ENCODE results near the gene RASGEF1C.

Gene RASGEF1C

DNA sequence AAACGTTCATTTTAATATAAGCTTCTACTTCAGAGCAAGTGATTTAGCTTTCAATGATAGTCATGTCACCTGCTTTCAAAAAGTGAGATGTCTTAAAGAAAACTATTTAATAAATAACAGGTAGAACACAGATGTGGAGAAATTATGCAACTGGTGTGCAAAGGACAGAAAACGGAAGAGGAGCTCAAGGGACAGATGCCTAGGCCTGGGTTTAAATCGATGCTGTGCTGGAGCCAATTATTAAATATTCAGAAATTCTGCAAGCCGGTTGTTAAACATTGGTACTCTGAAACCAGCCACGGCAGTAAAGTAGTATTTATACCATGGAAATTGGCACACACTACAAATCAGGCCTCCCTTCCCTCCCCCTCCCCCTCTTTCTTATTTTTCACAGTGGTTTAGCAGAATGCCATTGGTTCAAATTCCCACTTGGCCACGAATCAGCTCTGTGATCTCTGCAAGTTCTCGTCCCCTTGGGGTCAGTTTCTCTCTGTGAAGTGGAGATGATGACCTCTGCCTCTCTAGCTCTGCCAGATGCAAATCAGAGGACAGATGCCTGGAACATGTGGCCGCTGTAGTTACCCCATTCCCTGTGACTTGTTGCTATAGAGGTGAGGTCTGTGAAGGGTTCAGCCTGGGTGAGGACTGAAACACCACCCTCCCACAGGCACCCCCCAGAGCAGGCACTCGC, 131.3 kb downstream of the RASGEF1C start:
- no peak for TF ChIP-seq POLR2A (IDR thresholded peaks at IDR 0.05; ENCODE audit: low read depth, low read length)
- no peak for FAIRE-seq
- no peak for DNase-seq (ENCODE audit: insufficient read length, low spot score)

DNA sequence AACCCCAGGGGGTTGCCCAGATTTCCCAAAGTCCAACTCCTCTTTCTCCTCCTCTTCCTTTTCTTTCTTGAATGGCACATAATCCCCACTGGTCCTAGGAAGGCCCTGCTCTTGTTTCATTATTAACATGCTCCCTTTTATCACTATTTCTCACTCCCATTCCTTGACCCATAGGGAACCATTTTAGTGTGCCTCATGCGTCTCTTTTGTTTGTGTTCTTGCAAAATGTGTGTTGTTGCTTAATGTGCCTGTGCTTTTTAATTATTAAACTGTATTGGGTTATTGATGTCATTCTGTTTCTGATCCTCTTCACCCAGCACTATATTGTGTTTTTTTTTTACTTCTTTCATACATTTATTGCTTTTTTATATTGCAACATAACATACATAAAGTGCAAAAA, 133.3 kb downstream of the RASGEF1C start:
- no peak for FAIRE-seq
- no peak for TF ChIP-seq POLR2A (IDR thresholded peaks at IDR 0.05; ENCODE audit: low read depth, low read length)
- no peak for DNase-seq (ENCODE audit: insufficient read length, low spot score)

DNA sequence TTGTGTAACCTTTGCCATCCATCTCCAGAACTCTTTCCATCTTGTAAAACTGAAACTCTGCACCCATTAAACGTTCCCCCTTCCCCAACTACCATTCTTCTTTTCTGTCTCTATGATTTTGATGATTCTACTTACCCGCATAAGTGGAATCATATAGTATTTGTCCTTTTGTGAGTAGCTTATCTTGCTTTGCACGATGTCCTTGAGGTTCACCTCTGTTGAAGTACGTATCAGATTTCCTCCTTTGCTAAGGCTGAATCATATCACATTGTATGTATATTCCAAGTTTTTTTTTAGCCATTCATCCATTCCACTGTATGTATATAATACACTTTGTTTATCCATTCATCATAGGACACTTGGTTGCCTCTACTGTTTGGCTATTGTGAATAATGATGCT, 134.5 kb downstream of the RASGEF1C start:
- FAIRE-seq (no peak), DNase-seq (ENCODE audit: insufficient read length, low spot score) (no peak)
- no peak for TF ChIP-seq POLR2A (IDR thresholded peaks at IDR 0.05; ENCODE audit: low read depth, low read length)

DNA sequence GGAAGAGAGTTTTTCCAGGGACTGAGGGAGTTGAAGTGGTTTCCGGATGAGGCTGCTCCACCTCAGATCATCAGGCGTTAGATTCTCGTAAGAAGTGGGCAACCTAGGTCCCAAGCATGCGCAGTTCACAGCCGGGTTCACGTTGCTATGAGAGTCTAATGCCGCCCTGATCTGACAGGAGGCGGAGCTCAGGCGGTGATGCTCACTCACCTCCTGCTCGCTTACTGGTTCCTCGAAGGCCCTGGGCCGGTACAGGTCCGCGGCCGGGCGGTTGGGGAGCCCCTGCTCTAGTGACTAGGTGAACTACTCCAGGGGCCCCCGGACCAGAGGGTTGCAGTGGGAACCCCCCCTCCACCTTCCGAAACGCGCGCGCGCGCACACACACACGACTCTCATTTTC, 136.5 kb downstream of the RASGEF1C start:
- FAIRE-seq (no peak), DNase-seq (ENCODE audit: insufficient read length, low spot score) (no peak)
- TF ChIP-seq POLR2A (IDR thresholded peaks at IDR 0.05; ENCODE audit: low read depth, low read length) = no peak

DNA sequence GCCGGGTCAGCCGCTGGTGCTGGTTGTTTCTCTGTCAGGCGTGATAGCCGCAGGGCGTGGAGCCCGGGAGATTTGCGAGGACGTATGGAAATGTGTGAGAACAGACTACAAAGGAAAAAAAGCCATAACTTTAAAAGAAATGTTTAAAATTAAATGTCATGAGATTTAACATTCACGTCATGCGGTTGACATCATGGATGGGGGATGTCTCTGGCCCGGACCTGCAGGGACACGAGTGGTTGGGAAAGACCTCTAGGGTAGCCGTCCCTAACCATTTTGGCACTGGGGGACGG, 136.8 kb downstream of the RASGEF1C start:
- FAIRE-seq (no peak), DNase-seq (ENCODE audit: insufficient read length, low spot score) (no peak)
- no peak for TF ChIP-seq POLR2A (IDR thresholded peaks at IDR 0.05; ENCODE audit: low read depth, low read length)

DNA sequence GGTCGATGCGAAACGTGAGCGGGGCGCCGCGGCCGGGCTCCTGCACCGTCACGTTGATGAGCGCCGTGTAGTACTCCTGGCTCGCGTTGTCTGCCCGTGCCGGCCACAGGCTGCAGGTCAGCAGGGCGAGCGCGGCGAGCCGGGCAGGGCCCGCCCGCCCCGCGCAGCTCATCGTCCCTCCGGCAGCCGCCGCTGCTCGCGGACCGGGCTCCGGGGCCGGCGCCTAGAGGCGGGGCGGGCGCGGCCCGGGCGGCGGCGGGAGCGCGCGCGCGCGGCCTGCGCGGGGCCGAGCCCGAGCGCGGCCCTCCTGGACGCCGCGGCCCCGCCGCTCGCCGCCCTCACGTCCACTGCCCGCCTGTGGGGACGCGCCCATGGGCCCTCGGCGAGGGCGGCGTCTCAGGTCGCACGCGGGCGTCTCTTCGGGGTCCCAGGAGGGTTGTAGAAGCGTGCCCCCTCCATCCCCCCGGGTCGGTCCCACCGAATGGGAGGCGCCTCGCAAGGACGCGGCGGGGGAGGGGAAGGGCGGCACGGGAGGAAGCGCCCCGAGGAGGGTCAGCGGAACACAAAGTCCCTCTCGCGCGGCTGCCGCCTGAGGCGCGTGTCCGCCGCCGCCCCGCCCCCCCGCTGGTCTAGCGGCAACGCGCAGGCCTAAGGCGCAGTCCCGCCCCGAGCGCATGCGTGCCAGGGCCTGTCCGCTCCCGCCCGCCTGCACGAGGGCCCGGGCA, 137.3 kb downstream of the RASGEF1C start, which contains the start of gene RNF130:
RNF130 (minus strand) TSS at position 229 of the 725 bp plus-strand sequence; CDS start at position 172, 57 bp downstream.
- TF ChIP-seq POLR2A (IDR thresholded peaks at IDR 0.05; ENCODE audit: low read depth, low read length) = peak; percentile 79
- DNase-seq (ENCODE audit: insufficient read length, low spot score) (peak; percentile 91), FAIRE-seq (no peak)

DNA sequence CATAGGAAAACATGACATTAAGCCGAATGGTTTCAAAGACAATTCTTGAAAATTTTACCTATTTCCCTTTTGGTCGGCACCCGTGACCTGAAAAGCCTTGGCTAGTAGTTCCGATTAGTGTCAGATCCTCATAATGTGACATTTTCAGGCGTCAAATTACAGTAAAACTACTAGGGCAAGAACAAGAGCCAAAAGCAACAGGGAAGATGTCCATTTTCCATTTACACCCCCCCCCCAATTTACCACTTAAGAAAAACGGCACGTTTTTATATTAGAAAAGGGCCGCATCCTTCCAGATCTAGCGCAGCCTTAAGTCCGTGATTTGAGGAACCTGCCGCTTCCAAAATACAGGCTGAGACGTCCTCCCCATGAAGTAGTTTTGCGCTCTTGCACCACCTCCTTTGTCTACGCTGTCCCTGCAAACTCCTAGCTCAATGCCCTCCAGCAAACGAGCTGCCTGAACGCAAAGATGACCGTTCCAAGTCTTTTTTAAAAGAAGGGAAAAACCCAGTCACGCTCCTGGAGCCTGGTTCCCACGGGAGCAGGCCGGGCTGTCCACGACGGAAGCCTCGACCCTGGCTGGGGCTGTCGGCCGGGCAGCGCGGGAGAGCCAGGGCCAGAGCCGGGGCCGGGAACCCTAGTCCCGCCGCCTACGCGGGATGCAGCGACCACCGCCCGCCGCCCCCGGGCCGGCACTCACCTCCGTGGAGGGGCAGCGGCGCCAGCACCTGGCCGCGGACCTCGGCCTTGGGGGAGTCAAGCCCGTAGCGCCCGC, 138.1 kb downstream of the RASGEF1C start:
- peak; percentile 38 for DNase-seq (ENCODE audit: insufficient read length, low spot score)
- no peak for FAIRE-seq
- TF ChIP-seq POLR2A (IDR thresholded peaks at IDR 0.05; ENCODE audit: low read depth, low read length) = no peak

DNA sequence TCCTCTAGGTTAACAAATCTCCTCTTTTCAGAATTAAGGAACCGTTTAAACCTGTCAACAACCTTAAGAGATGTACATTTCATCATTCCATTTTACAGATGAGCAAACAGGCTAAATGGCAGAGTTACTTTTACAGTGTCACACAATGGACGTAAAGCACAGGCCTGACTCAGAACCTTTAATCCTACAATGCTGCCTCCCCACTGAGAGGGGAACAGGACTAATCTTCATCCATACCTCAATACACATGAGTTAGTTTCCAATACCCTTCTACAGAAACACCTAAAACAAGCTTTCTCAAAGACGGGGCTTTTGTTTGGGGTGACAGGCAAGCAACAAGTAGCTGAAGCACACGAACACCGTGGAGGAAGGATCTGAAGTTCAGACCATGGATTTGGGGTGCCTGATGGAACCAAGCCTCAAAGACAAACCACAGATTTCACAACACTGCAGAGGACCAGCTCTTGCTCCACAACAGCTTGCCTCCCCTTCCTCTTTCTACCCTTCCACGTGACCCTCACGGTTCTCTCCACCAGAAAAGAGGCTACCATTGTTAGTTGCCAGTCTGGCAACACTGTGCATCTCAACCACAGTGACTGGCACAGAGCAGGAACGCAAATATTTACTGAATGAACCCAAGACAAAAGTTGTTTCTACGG, 139.3 kb downstream of the RASGEF1C start:
- FAIRE-seq (no peak), DNase-seq (ENCODE audit: insufficient read length, low spot score) (no peak)
- TF ChIP-seq POLR2A (IDR thresholded peaks at IDR 0.05; ENCODE audit: low read depth, low read length) = no peak

DNA sequence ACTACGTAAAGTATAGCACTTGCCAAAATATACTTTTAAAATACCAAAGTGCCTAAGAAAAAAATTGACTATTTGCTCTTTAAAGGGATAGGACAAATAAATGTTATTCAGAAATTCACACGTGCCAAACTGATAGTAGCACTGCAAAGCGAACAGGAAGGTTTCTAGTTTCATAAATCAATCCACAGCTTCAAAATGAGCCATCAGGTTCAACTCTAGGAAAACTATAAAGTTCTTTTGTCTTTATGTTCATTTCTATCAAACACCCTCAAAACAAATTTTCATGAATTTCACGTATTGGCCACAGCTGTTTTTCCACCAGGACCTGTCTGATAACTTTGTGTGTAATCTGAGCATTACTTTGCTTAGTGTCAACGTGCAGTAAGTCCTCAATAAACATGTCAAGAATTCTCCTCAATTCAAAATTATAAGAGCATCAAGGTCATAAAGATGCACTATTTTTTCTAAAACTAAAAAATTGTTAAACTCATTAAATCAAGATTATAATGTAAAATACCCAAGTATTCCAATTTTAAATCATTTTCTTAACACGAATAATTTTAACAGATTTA, 140.4 kb downstream of the RASGEF1C start:
- FAIRE-seq (no peak), DNase-seq (ENCODE audit: insufficient read length, low spot score) (no peak)
- no peak for TF ChIP-seq POLR2A (IDR thresholded peaks at IDR 0.05; ENCODE audit: low read depth, low read length)

DNA sequence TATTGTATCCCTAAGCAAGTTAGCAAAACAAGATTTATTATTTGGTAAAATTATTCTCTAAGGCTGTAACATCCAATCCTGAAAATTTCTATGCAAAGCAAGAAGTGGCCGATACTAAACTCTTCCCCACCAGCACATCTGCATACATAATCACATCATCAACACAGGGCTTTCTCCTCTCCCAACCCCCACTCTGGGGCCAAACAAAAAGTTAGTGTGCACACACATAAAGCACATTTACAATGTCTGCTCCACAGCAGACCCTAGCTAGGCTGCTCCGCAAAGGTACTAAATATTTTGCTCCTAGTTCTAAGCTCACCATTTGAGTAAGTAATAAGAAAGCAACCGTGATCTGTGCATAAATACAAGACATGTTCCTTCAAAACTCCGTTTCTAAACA, 141.0 kb downstream of the RASGEF1C start:
- TF ChIP-seq POLR2A (IDR thresholded peaks at IDR 0.05; ENCODE audit: low read depth, low read length) = no peak
- FAIRE-seq = no peak
- no peak for DNase-seq (ENCODE audit: insufficient read length, low spot score)

DNA sequence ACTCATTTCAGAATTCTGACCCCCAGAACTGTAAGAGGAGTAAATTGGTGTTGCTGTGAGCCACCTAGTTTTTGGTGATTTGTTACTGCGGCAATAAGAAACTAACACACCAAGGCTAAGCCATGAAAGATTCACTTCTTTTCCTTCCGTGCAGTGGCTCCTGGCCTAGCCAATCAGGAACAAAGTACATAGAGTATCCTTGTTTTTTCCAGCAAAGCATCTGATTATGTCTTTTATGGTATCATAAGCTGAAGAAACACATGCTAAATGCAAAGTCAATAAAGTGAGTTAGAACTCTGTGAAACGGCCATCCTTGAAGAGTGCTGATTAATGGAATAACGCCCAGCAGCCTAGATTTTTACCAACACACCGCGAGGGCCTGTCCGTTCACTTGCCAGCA, 148.8 kb downstream of the RASGEF1C start:
- TF ChIP-seq POLR2A (IDR thresholded peaks at IDR 0.05; ENCODE audit: low read depth, low read length) = no peak
- FAIRE-seq (no peak), DNase-seq (ENCODE audit: insufficient read length, low spot score) (no peak)

DNA sequence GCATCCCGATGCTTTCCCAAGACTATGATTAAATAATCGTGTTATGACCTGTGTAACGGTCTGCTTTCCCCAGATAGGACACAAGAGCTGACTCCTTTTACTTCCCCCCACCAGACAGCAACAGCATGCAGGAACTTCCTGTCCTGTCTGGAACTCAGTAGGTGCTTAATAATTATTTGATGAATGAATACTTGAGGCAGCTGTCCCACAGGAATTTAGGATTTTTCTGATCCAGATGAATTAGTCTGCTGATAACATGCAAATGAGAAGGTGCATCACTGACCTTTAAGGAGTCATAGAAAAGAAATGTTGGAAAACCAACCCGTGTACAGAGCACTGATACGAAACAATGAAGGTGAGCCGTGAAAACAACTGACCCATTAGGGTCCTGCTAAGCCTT, 149.7 kb downstream of the RASGEF1C start:
- TF ChIP-seq POLR2A (IDR thresholded peaks at IDR 0.05; ENCODE audit: low read depth, low read length) = no peak
- no peak for DNase-seq (ENCODE audit: insufficient read length, low spot score)
- no peak for FAIRE-seq

DNA sequence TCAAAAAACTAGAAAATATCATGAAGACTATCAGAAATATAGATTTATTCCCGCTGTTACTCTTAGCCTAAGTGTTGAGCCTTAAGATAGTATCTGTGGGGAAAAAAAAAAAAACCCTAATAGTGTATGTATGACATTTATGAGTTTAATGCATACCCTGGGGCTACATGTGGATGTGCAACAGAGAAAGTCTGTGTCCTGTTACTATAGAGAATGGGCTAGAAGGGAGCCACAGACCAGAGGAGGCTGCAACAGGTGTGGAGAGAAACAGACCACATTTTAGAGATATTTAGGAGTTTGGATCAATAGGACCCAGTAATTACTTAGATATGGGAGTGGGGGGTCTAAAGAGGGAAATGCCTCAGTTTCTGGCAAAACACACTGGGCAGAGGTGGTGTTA, 152.9 kb downstream of the RASGEF1C start:
- FAIRE-seq = no peak
- no peak for TF ChIP-seq POLR2A (IDR thresholded peaks at IDR 0.05; ENCODE audit: low read depth, low read length)
- no peak for DNase-seq (ENCODE audit: insufficient read length, low spot score)

DNA sequence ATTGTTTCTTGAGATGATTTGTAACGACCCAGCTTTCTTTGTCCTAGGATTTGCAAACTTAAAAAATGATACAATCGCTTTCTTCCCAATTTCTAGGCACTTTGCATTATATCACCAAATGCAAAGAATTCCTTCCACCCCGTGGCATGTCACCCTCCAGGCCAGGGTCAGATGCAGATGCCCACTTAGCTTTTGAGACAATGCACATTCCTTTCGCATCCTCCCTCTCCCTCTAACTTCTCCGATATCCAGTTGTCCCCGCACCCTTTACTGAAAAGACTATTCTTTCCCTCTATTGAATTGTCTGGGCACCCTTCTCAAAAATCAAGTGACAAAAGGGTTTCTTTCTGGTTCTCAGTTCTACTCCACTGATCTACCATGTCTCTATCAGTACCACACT, 154.8 kb downstream of the RASGEF1C start:
- TF ChIP-seq POLR2A (IDR thresholded peaks at IDR 0.05; ENCODE audit: low read depth, low read length) = no peak
- DNase-seq (ENCODE audit: insufficient read length, low spot score) (no peak), FAIRE-seq (no peak)

Measured in H54 (cell line).